BLaER1 (cell line): Measurements from ENCODE around the gene C13orf46.
"Not testable (repeated sequence)": the region's sequence is repeated elsewhere in the genome, so short reads cannot be mapped to it uniquely, and the experiment has no call there.

Experiments
- H3K27ac ChIP-seq: shearing (Covaris generic); formaldehyde crosslinking; 2 replicates; pipeline ENCODE4 v1.8.1; 2022
- H3K27me3 ChIP-seq: shearing (Covaris generic); formaldehyde crosslinking; 2 replicates; pipeline ENCODE4 v1.8.1; 2022
- H3K36me3 ChIP-seq: shearing (Covaris generic); formaldehyde crosslinking; 2 replicates; pipeline ENCODE4 v1.8.1; 2022
- H3K4me1 ChIP-seq: shearing (Covaris generic); formaldehyde crosslinking; 2 replicates; pipeline ENCODE4 v1.8.1; 2022
- H3K4me2 ChIP-seq: shearing (Covaris generic); formaldehyde crosslinking; 2 replicates; pipeline ENCODE4 v1.8.1; 2022
- H3K4me3 ChIP-seq: shearing (Covaris generic); formaldehyde crosslinking; 2 replicates; pipeline ENCODE4 v1.8.1; 2022
- H3K9ac ChIP-seq: shearing (Covaris generic); formaldehyde crosslinking; 2 replicates; pipeline ENCODE4 v1.8.1; 2022
- H3K9me3 ChIP-seq: shearing (Covaris generic); formaldehyde crosslinking; 2 replicates; pipeline ENCODE4 v1.8.1; 2022
- H4K20me1 ChIP-seq: shearing (Covaris generic); formaldehyde crosslinking; 2 replicates; pipeline ENCODE4 v1.8.1; 2022
- Cebpa-rat ChIP-seq: shearing (Covaris generic); IDR thresholded peaks from 2 replicates; pipeline ENCODE4 v1.8.1; 2022

The C13orf46 gene

GRCh38 chr13:113918981-113919701, 54.7 kb downstream of the C13orf46 start:
- Histone ChIP-seq H3K4me2 (no peak overlapping the region), H3K4me3 (no peak overlapping the region), H3K36me3 (no peaks in the 10 kb centered on the region), H3K4me1 (peaks cover 29% of the 10 kb centered on the region), H3K9ac (no peak overlapping the region), H3K27ac (no peak overlapping the region), H4K20me1 (no peaks in the 10 kb centered on the region), H3K27me3 (no peaks in the 10 kb centered on the region), H3K9me3 (peaks cover 30% of the 10 kb centered on the region)
- no peak for TF ChIP-seq Cebpa-rat

GRCh38 chr13:113918580-113918979, 55.3 kb downstream of the C13orf46 start:
- no peak for TF ChIP-seq Cebpa-rat

GRCh38 chr13:113917594-113918371, 56.1 kb downstream of the C13orf46 start:
- no peaks in the 10 kb centered on the region for H3K27me3 ChIP-seq
- no peak overlapping the region for H3K9ac ChIP-seq
- TF ChIP-seq Cebpa-rat, result no peak
- H3K4me1 ChIP-seq, result peaks cover 43% of the 10 kb centered on the region
- H3K4me2 ChIP-seq, result peak overlapping the region; percentile 12; the same call in 1 of the 2 replicates
- H4K20me1 ChIP-seq, result no peaks in the 10 kb centered on the region
- H3K36me3 ChIP-seq, result no peaks in the 10 kb centered on the region
- H3K9me3 ChIP-seq, result peaks cover 33% of the 10 kb centered on the region
- no peak overlapping the region for H3K27ac ChIP-seq
- no peak overlapping the region for H3K4me3 ChIP-seq

More at GRCh38 chr13:113918580-113918979, 55.3 kb downstream of the C13orf46 start:
- H3K9ac ChIP-seq, result no peak overlapping the region
- H3K4me3 ChIP-seq, result no peak overlapping the region
- no peaks in the 10 kb centered on the region for H3K27me3 ChIP-seq
- H4K20me1 ChIP-seq, result no peaks in the 10 kb centered on the region
- no peak overlapping the region for H3K27ac ChIP-seq
- H3K36me3 ChIP-seq, result no peaks in the 10 kb centered on the region
- no peak overlapping the region for H3K4me2 ChIP-seq
- peaks cover 33% of the 10 kb centered on the region for H3K9me3 ChIP-seq
- peaks cover 35% of the 10 kb centered on the region for H3K4me1 ChIP-seq

GRCh38 chr13:113917096-113917495, 56.8 kb downstream of the C13orf46 start:
- H3K4me1 ChIP-seq, result peaks cover 45% of the 10 kb centered on the region
- no peaks in the 10 kb centered on the region for H4K20me1 ChIP-seq
- no peaks in the 10 kb centered on the region for H3K36me3 ChIP-seq
- no peak overlapping the region for H3K9ac ChIP-seq
- H3K27me3 ChIP-seq, result no peaks in the 10 kb centered on the region
- peak overlapping the region; percentile 12; the same call in 1 of the 2 replicates for H3K4me2 ChIP-seq
- peaks cover 29% of the 10 kb centered on the region for H3K9me3 ChIP-seq
- H3K27ac ChIP-seq, result no peak overlapping the region
- TF ChIP-seq Cebpa-rat, result no peak
- no peak overlapping the region for H3K4me3 ChIP-seq

GRCh38 chr13:113916330-113916815, 57.5 kb downstream of the C13orf46 start:
- no peak overlapping the region for H3K9ac ChIP-seq
- TF ChIP-seq Cebpa-rat, result no peak
- no peak overlapping the region for H3K27ac ChIP-seq
- H3K36me3 ChIP-seq, result no peaks in the 10 kb centered on the region
- no peaks in the 10 kb centered on the region for H3K27me3 ChIP-seq
- no peaks in the 10 kb centered on the region for H4K20me1 ChIP-seq
- H3K9me3 ChIP-seq, result peaks cover 22% of the 10 kb centered on the region
- no peak overlapping the region for H3K4me2 ChIP-seq
- peaks cover 46% of the 10 kb centered on the region for H3K4me1 ChIP-seq
- H3K4me3 ChIP-seq, result no peak overlapping the region

- no peak overlapping the region for H3K4me3 ChIP-seq
- H3K36me3 ChIP-seq, result no peaks in the 10 kb centered on the region
- H3K27ac ChIP-seq, result no peak overlapping the region
- H3K4me2 ChIP-seq, result no peak overlapping the region
- no peak for TF ChIP-seq Cebpa-rat
- H3K9me3 ChIP-seq, result peaks cover 22% of the 10 kb centered on the region
- no peaks in the 10 kb centered on the region for H3K27me3 ChIP-seq
- H3K4me1 ChIP-seq, result peaks cover 46% of the 10 kb centered on the region
- no peaks in the 10 kb centered on the region for H4K20me1 ChIP-seq
- H3K9ac ChIP-seq, result no peak overlapping the region
These were observed 58.0 kb downstream of the C13orf46 start for GRCh38 chr13:113915786-113916329.

GRCh38 chr13:113915012-113915763, 58.7 kb downstream of the C13orf46 start:
- Histone ChIP-seq H4K20me1 (no peaks in the 10 kb centered on the region), H3K9me3 (peaks cover 24% of the 10 kb centered on the region), H3K4me3 (no peak overlapping the region), H3K4me1 (peaks cover 46% of the 10 kb centered on the region), H3K27ac (no peak overlapping the region), H3K36me3 (no peaks in the 10 kb centered on the region), H3K4me2 (peak overlapping the region; percentile 39), H3K27me3 (no peaks in the 10 kb centered on the region), H3K9ac (no peak overlapping the region)
- no peak for TF ChIP-seq Cebpa-rat

- Histone ChIP-seq H4K20me1 (no peaks in the 10 kb centered on the region), H3K9ac (no peak overlapping the region), H3K27ac (no peak overlapping the region), H3K36me3 (no peaks in the 10 kb centered on the region), H3K4me2 (peak overlapping the region; percentile 39), H3K9me3 (peaks cover 24% of the 10 kb centered on the region), H3K4me1 (peaks cover 46% of the 10 kb centered on the region), H3K27me3 (no peaks in the 10 kb centered on the region), H3K4me3 (no peak overlapping the region)
- TF ChIP-seq Cebpa-rat, result no peak
These were observed 59.4 kb downstream of the C13orf46 start for GRCh38 chr13:113914333-113915011.

- H3K27ac ChIP-seq, H4K20me1 ChIP-seq, H3K4me3 ChIP-seq, H3K9ac ChIP-seq, H3K27me3 ChIP-seq, H3K36me3 ChIP-seq: not testable (repeated sequence)
- Histone ChIP-seq H3K9me3 (peaks cover 24% of the 10 kb centered on the region), H3K4me1 (peaks cover 52% of the 10 kb centered on the region), H3K4me2 (peak overlapping the region; percentile 52)
These were observed 60.0 kb downstream of the C13orf46 start for GRCh38 chr13:113913838-113914237.

GRCh38 chr13:113913408-113913807, 60.5 kb downstream of the C13orf46 start:
- H3K4me3 ChIP-seq, H3K27ac ChIP-seq, H3K36me3 ChIP-seq, H4K20me1 ChIP-seq, H3K9ac ChIP-seq, H3K27me3 ChIP-seq: not testable (repeated sequence)
- Histone ChIP-seq H3K9me3 (peaks cover 24% of the 10 kb centered on the region), H3K4me2 (peak overlapping the region; percentile 52), H3K4me1 (peaks cover 56% of the 10 kb centered on the region)
